Measurements from ENCODE around the gene STAP2.
"Not testable (repeated sequence)": the region's sequence is repeated elsewhere in the genome, so short reads cannot be mapped to it uniquely, and the experiment has no call there.

Gene STAP2

DNA sequence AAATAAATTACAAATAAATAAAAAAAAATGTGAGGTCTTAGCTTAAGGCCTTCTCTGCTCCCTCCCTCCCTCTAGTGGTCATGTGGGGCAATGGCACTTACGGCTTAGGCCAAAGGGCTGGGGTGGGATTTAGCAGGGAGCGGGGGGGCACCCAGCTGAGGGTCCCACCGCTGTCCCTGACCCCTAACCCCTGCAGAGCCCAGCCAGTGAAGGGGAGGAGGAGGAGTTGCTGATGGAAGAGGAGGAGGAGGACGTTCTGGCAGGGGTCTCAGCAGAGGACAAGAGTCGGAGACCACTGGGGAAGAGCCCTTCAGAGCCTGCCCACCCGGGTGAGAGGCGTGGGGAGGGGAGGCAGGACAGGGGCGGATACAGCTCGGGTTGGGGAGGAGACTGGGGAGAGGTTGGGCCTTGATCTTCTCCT lies 14.1 kb upstream of the STAP2 start:
- no peak overlapping the region for H3K4me3 ChIP-seq (ENCODE audit: low read depth, low read length, poor library complexity, severe bottlenecking)
- no peak overlapping the region for H3K27ac ChIP-seq (ENCODE audit: low read depth, low read length, poor library complexity, severe bottlenecking)
- H3K9me3 ChIP-seq (ENCODE audit: low read length) = no peaks in the 10 kb centered on the region
- no peaks in the 10 kb centered on the region for H3K9me2 ChIP-seq (ENCODE audit: low read depth, low read length)
- H3K79me2 ChIP-seq (ENCODE audit: insufficient read depth, low read length) = no peaks in the 10 kb centered on the region
- no peaks in the 10 kb centered on the region for H4K20me1 ChIP-seq (ENCODE audit: insufficient read depth, low read length)
- no peaks in the 10 kb centered on the region for H3K27me3 ChIP-seq (ENCODE audit: insufficient read depth, low read length)
- H3K36me3 ChIP-seq (ENCODE audit: insufficient read depth, low read length) = peaks cover 3% of the 10 kb centered on the region
- H3F3A ChIP-seq (ENCODE audit: insufficient read depth, low read length) = no peaks in the 10 kb centered on the region
- H3K4me2 ChIP-seq (ENCODE audit: low read length) = no peak overlapping the region
- no peak overlapping the region for H2AFZ ChIP-seq (ENCODE audit: low read length)
- no peak overlapping the region for H3K9ac ChIP-seq (ENCODE audit: low read length)
- TF ChIP-seq EZH2 (IDR thresholded peaks at IDR 0.05; ENCODE audit: borderline replicate concordance, low read length) (no peak), CTCF (IDR thresholded peaks at IDR 0.05; ENCODE audit: low read length) (peak; percentile 70)
- H3K4me1 ChIP-seq (ENCODE audit: insufficient read depth, low read length, severe bottlenecking) = no peaks in the 10 kb centered on the region

DNA sequence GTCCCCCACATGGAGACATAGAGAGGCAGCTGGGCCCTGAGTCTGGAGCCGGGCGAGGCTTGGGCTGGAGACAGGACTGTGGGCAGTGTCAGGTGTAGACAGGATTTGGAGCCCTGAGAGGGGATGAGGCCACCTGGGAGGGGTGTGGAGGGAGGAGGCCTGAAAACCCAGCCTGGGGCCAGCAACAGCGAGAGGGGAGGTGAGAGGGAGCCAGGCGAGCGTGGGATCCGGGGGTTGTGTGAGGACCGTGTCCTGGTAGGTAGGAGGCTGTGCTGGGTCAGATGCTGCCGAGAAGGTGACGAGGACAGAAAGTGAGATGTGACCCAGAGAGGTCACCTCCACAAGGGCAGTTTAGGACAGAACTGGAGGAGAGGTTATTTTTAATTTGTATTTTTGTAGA lies 12.1 kb upstream of the STAP2 start:
- Histone ChIP-seq H3K9ac (ENCODE audit: low read length) (no peak overlapping the region), H3K36me3 (ENCODE audit: insufficient read depth, low read length) (peaks cover 15% of the 10 kb centered on the region), H3K9me2 (ENCODE audit: low read depth, low read length) (no peaks in the 10 kb centered on the region), H3K27ac (ENCODE audit: low read depth, low read length, poor library complexity, severe bottlenecking) (no peak overlapping the region), H4K20me1 (ENCODE audit: insufficient read depth, low read length) (no peaks in the 10 kb centered on the region), H3K4me1 (ENCODE audit: insufficient read depth, low read length, severe bottlenecking) (no peaks in the 10 kb centered on the region), H2AFZ (ENCODE audit: low read length) (no peak overlapping the region), H3K9me3 (ENCODE audit: low read length) (no peaks in the 10 kb centered on the region), H3K79me2 (ENCODE audit: insufficient read depth, low read length) (no peaks in the 10 kb centered on the region), H3K27me3 (ENCODE audit: insufficient read depth, low read length) (no peaks in the 10 kb centered on the region), H3K4me3 (ENCODE audit: low read depth, low read length, poor library complexity, severe bottlenecking) (no peak overlapping the region), H3F3A (ENCODE audit: insufficient read depth, low read length) (no peaks in the 10 kb centered on the region), H3K4me2 (ENCODE audit: low read length) (no peak overlapping the region)
- TF ChIP-seq CTCF (IDR thresholded peaks at IDR 0.05; ENCODE audit: low read length) = no peak
- no peak for TF ChIP-seq EZH2 (IDR thresholded peaks at IDR 0.05; ENCODE audit: borderline replicate concordance, low read length)

GRCh38 chr19:4350111-4350510 lies 11.5 kb upstream of the STAP2 start:
- Histone ChIP-seq H3K36me3 (ENCODE audit: insufficient read depth, low read length) (peaks cover 15% of the 10 kb centered on the region), H2AFZ (ENCODE audit: low read length) (no peak overlapping the region), H3K9ac (ENCODE audit: low read length) (no peak overlapping the region), H3F3A (ENCODE audit: insufficient read depth, low read length) (no peaks in the 10 kb centered on the region), H3K4me2 (ENCODE audit: low read length) (no peak overlapping the region), H3K9me2 (ENCODE audit: low read depth, low read length) (no peaks in the 10 kb centered on the region), H3K79me2 (ENCODE audit: insufficient read depth, low read length) (no peaks in the 10 kb centered on the region), H3K27me3 (ENCODE audit: insufficient read depth, low read length) (no peaks in the 10 kb centered on the region), H4K20me1 (ENCODE audit: insufficient read depth, low read length) (no peaks in the 10 kb centered on the region), H3K4me3 (ENCODE audit: low read depth, low read length, poor library complexity, severe bottlenecking) (no peak overlapping the region), H3K9me3 (ENCODE audit: low read length) (no peaks in the 10 kb centered on the region), H3K4me1 (ENCODE audit: insufficient read depth, low read length, severe bottlenecking) (no peaks in the 10 kb centered on the region), H3K27ac (ENCODE audit: low read depth, low read length, poor library complexity, severe bottlenecking) (no peak overlapping the region)
- TF ChIP-seq EZH2 (IDR thresholded peaks at IDR 0.05; ENCODE audit: borderline replicate concordance, low read length) = no peak
- TF ChIP-seq CTCF (IDR thresholded peaks at IDR 0.05; ENCODE audit: low read length) = no peak

DNA sequence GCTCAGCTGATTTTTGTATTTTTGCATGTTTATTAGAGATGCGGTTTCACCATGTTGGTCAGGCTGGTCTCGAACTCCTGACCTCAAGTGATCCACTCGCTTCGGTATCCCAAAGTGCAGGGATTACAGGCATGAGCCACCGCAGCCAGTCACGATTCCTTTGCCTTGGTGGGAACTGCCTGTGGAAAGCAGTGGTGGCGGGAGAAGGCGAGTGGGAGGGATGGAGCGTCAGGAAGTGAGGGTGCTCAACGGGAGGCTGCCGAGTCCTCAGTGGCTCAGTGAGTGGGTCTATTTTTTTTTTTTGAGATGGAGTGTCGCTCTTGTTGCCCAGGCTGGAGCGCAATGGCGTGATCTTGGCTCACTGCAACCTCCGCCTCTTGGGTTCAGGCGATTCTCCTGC lies 10.6 kb upstream of the STAP2 start:
- H3K79me2 ChIP-seq (ENCODE audit: insufficient read depth, low read length); H3F3A ChIP-seq (ENCODE audit: insufficient read depth, low read length); H3K27me3 ChIP-seq (ENCODE audit: insufficient read depth, low read length); H3K27ac ChIP-seq (ENCODE audit: low read depth, low read length, poor library complexity, severe bottlenecking); H3K9me3 ChIP-seq (ENCODE audit: low read length); H3K9me2 ChIP-seq (ENCODE audit: low read depth, low read length); H4K20me1 ChIP-seq (ENCODE audit: insufficient read depth, low read length); H3K4me3 ChIP-seq (ENCODE audit: low read depth, low read length, poor library complexity, severe bottlenecking); H3K9ac ChIP-seq (ENCODE audit: low read length); H3K4me1 ChIP-seq (ENCODE audit: insufficient read depth, low read length, severe bottlenecking); H3K4me2 ChIP-seq (ENCODE audit: low read length); H2AFZ ChIP-seq (ENCODE audit: low read length): not testable (repeated sequence)
- H3K36me3 ChIP-seq (ENCODE audit: insufficient read depth, low read length) = peaks cover 15% of the 10 kb centered on the region
